ENCODE data around the gene EML4. TPM values are rescaled to one million over a fixed set of nuclear protein-coding genes. Genes with fewer than 3 reads are reported as not detected.

The EML4 gene
- total RNA-seq, 1 experiment from 2014 or later: 107 TPM

GRCh38 chr2:42288811-42289210 is 119.7 kb downstream of the EML4 start:
- TF ChIP-seq TCF7L2 (IDR thresholded peaks at IDR 0.05; ENCODE audit: low read depth, low read length) (no peak), POLR2AphosphoS5 (IDR thresholded peaks at IDR 0.05; ENCODE audit: low read depth, low read length) (no peak)
- in situ Hi-C loops (cut with HindIII; ENCODE audit: low pct_unique_long_range_greater_than_20kb, low sequenced_read_pairs) (no loop called here), intact Hi-C loops (cut with micrococcal nuclease; ENCODE audit: unreplicated experiment) (no loop called here)
- H3K27me3 ChIP-seq (ENCODE audit: control insufficient read depth, insufficient read depth, low read length): no peaks in the 10 kb centered on the region
- H3K4me1 ChIP-seq (ENCODE audit: control insufficient read depth, insufficient read depth, low read length): no peaks in the 10 kb centered on the region
- H3K27ac ChIP-seq (ENCODE audit: low read length): no peak overlapping the region
- BruUV-seq (replicated peaks): no TSS peak
- no peak overlapping the region for H3K4me3 ChIP-seq (ENCODE audit: low read depth in 2 of 2, low read length in 2 of 2)
- H3K9me3 ChIP-seq (ENCODE audit: control insufficient read depth, insufficient read depth, low read depth, low read length): no peaks in the 10 kb centered on the region
- no peak for ATAC-seq
- no peak for DNase-seq (ENCODE audit: low read depth, low spot score)
- ChIA-PET CTCF (no interaction called here), POLR2A (no interaction called here)
- H3K36me3 ChIP-seq (ENCODE audit: control insufficient read depth, insufficient read depth, low read length): peaks cover 29% of the 10 kb centered on the region

GRCh38 chr2:42289222-42289621 is 120.1 kb downstream of the EML4 start:
- Histone ChIP-seq H3K9me3 (ENCODE audit: control insufficient read depth, insufficient read depth, low read depth, low read length) (no peaks in the 10 kb centered on the region), H3K36me3 (ENCODE audit: control insufficient read depth, insufficient read depth, low read length) (peaks cover 29% of the 10 kb centered on the region), H3K4me3 (ENCODE audit: low read depth in 2 of 2, low read length in 2 of 2) (no peak overlapping the region), H3K27me3 (ENCODE audit: control insufficient read depth, insufficient read depth, low read length) (no peaks in the 10 kb centered on the region), H3K4me1 (ENCODE audit: control insufficient read depth, insufficient read depth, low read length) (no peaks in the 10 kb centered on the region), H3K27ac (ENCODE audit: low read length) (no peak overlapping the region)
- CTCF ChIA-PET: no interaction called here
- TF ChIP-seq TCF7L2 (IDR thresholded peaks at IDR 0.05; ENCODE audit: low read depth, low read length) (no peak), SIN3A (IDR thresholded peaks at IDR 0.05; ENCODE audit: borderline replicate concordance, insufficient read depth, low read depth, low read length) (no peak), REST (IDR thresholded peaks at IDR 0.05; ENCODE audit: insufficient read depth in 1 of 2, low read depth in 2 of 2, low read length in 1 of 2) (no peak), CTCF (IDR thresholded peaks at IDR 0.05) (no peak), POLR2AphosphoS5 (IDR thresholded peaks at IDR 0.05; ENCODE audit: low read depth, low read length) (no peak)
- BruUV-seq (replicated peaks): no TSS peak
- in situ Hi-C loops (cut with HindIII; ENCODE audit: low pct_unique_long_range_greater_than_20kb, low sequenced_read_pairs): no loop called here
- no peak for ATAC-seq
- intact Hi-C loops (cut with micrococcal nuclease; ENCODE audit: unreplicated experiment): no loop called here
- POLR2A ChIA-PET: no interaction called here
- DNase-seq (ENCODE audit: low read depth, low spot score): no peak

GRCh38 chr2:42290005-42290404 is 120.9 kb downstream of the EML4 start:
- ChIA-PET POLR2A (no interaction called here), CTCF (no interaction called here)
- no TSS peak for BruUV-seq (replicated peaks)
- intact Hi-C loops (cut with micrococcal nuclease; ENCODE audit: unreplicated experiment): no loop called here
- ATAC-seq (no peak), DNase-seq (ENCODE audit: low read depth, low spot score) (no peak)
- Histone ChIP-seq H3K9me3 (ENCODE audit: control insufficient read depth, insufficient read depth, low read depth, low read length) (no peaks in the 10 kb centered on the region), H3K27me3 (ENCODE audit: control insufficient read depth, insufficient read depth, low read length) (no peaks in the 10 kb centered on the region), H3K4me3 (ENCODE audit: low read depth in 2 of 2, low read length in 2 of 2) (no peak overlapping the region), H3K36me3 (ENCODE audit: control insufficient read depth, insufficient read depth, low read length) (peaks cover 33% of the 10 kb centered on the region), H3K27ac (ENCODE audit: low read length) (no peak overlapping the region), H3K4me1 (ENCODE audit: control insufficient read depth, insufficient read depth, low read length) (no peaks in the 10 kb centered on the region)
- in situ Hi-C loops (cut with HindIII; ENCODE audit: low pct_unique_long_range_greater_than_20kb, low sequenced_read_pairs): no loop called here
- TF ChIP-seq POLR2AphosphoS5 (IDR thresholded peaks at IDR 0.05; ENCODE audit: low read depth, low read length) (no peak), REST (IDR thresholded peaks at IDR 0.05; ENCODE audit: insufficient read depth in 1 of 2, low read depth in 2 of 2, low read length in 1 of 2) (no peak), SIN3A (IDR thresholded peaks at IDR 0.05; ENCODE audit: borderline replicate concordance, insufficient read depth, low read depth, low read length) (no peak), TCF7L2 (IDR thresholded peaks at IDR 0.05; ENCODE audit: low read depth, low read length) (no peak), CTCF (IDR thresholded peaks at IDR 0.05) (no peak)

Measured in Panc1 (cell line).